Peyer's patch (tissue), 4 donors: ENCODE results near the gene GABRA5.

Source experiments
- POLR2A ChIP-seq, 2 donors: fragments of 450-650 bp; IDR thresholded peaks; one replicate each; pipeline ENCODE4 v1.5.1; 2017; ENCODE audit warnings: antibody characterized with exemption in 2 of 2, mild to moderate bottlenecking in 2 of 2, moderate library complexity in 2 of 2
- TF ChIP-seq, protein P1 (sequence below), 6 experiments: fragments of 450-650 bp in 4 of 6; fragments of 200-600 bp in 2 of 6; sonication (generic) in 1 of 6; IDR thresholded peaks; one replicate each; pipeline ENCODE4 v1.5.1; 2017 to 2019; ENCODE audit warnings: antibody characterized with exemption in 6 of 6, mild to moderate bottlenecking in 3 of 6, moderate library complexity in 1 of 6

DNA sequence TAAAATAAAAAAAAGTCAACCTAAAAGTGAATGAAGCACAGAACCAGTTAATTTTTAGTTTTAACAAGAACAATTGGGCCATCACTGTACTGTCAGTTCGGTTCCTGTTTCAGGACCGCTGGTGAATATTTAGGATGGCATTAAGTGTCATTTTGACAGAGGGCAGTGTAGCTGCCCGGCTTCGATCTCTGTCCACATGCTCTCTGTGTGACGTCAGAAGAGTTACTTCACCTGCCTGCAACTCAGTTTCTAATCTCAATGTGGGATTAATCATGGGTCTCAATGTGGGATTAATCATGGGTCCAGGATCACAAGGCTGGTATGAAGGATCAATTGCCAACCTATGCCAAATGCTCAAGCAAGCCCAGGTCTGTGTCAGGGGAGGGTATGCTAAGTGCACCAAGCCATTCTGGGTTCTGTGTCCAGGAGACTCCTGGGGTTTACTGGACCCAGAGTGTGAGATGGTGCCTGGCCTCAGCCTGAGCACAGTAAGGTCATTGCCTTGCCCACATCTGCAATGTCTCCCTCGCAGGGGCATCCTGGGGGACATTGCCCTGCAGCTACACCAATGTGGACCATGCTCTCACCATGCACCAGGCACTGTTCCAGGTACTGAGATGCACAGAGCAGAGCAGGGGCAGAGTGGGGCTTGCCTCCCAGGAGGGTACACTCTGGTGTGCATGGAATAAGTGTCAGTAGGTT is 8.1 kb downstream of the GABRA5 start:
- TF ChIP-seq, protein P1, sequence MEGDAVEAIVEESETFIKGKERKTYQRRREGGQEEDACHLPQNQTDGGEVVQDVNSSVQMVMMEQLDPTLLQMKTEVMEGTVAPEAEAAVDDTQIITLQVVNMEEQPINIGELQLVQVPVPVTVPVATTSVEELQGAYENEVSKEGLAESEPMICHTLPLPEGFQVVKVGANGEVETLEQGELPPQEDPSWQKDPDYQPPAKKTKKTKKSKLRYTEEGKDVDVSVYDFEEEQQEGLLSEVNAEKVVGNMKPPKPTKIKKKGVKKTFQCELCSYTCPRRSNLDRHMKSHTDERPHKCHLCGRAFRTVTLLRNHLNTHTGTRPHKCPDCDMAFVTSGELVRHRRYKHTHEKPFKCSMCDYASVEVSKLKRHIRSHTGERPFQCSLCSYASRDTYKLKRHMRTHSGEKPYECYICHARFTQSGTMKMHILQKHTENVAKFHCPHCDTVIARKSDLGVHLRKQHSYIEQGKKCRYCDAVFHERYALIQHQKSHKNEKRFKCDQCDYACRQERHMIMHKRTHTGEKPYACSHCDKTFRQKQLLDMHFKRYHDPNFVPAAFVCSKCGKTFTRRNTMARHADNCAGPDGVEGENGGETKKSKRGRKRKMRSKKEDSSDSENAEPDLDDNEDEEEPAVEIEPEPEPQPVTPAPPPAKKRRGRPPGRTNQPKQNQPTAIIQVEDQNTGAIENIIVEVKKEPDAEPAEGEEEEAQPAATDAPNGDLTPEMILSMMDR (IDR thresholded peaks at IDR 0.05), result no peak
- no peak for TF ChIP-seq POLR2A (IDR thresholded peaks at IDR 0.05)
